HG03025 (cell line): ENCODE data around the gene CRIM1.
A peak's percentile ranks its signal among the peaks of the same experiment; 100 is the strongest.

ENCODE experiments used
- ATAC-seq: cut with Tn5 transposase; IDR thresholded peaks from one replicate; pipeline ENCODE4 v1.9.1; 2021; ENCODE audit warnings: mild to moderate bottlenecking, moderate library complexity; ENCODE audit not compliant: unreplicated experiment, low FRiP score

Gene CRIM1

GRCh38 chr2:36500072-36500471 is 144.5 kb downstream of the CRIM1 start:
- no peak for ATAC-seq

GRCh38 chr2:36502081-36502480 is 146.5 kb downstream of the CRIM1 start:
- ATAC-seq, result no peak

- peak; percentile 91 for ATAC-seq
These were observed 151.8 kb downstream of the CRIM1 start for GRCh38 chr2:36507408-36507812.

GRCh38 chr2:36509075-36509474 is 153.5 kb downstream of the CRIM1 start:
- ATAC-seq, result no peak

- ATAC-seq, result no peak
These were observed 156.5 kb downstream of the CRIM1 start for GRCh38 chr2:36511858-36512603.

GRCh38 chr2:36512705-36513104 is 157.1 kb downstream of the CRIM1 start:
- no peak for ATAC-seq

- ATAC-seq, result no peak
These were observed 158.1 kb downstream of the CRIM1 start for GRCh38 chr2:36513661-36514060.

GRCh38 chr2:36515538-36515937 is 160.0 kb downstream of the CRIM1 start:
- ATAC-seq, result no peak

- no peak for ATAC-seq
These were observed 160.7 kb downstream of the CRIM1 start for GRCh38 chr2:36516136-36516870.

GRCh38 chr2:36520431-36520830 is 164.9 kb downstream of the CRIM1 start:
- no peak for ATAC-seq

GRCh38 chr2:36523153-36523552 is 167.6 kb downstream of the CRIM1 start:
- no peak for ATAC-seq

- ATAC-seq, result no peak
These were observed 169.7 kb downstream of the CRIM1 start for GRCh38 chr2:36525245-36525644.

GRCh38 chr2:36526226-36526625 is 170.6 kb downstream of the CRIM1 start:
- ATAC-seq, result no peak

GRCh38 chr2:36528274-36528673 is 172.7 kb downstream of the CRIM1 start:
- peak; percentile 80 for ATAC-seq

- ATAC-seq, result peak; percentile 9
These were observed 173.3 kb downstream of the CRIM1 start for GRCh38 chr2:36528766-36529392.

GRCh38 chr2:36530178-36530982 is 174.8 kb downstream of the CRIM1 start:
- peak; percentile 85 for ATAC-seq

- ATAC-seq, result no peak
These were observed 175.4 kb downstream of the CRIM1 start for GRCh38 chr2:36530983-36531354.

- no peak for ATAC-seq
These were observed 178.8 kb downstream of the CRIM1 start for GRCh38 chr2:36534275-36534799.

- ATAC-seq, result no peak
These were observed 179.5 kb downstream of the CRIM1 start for GRCh38 chr2:36535099-36535498.

- no peak for ATAC-seq
These were observed 181.2 kb downstream of the CRIM1 start for GRCh38 chr2:36536776-36537175.
